Activated CD4-positive, alpha-beta T cell treated with anti-CD3 and anti-CD28 coated beads, Interleukin-2, amount 10 ng/mL, durations not matched to agents 24 days and 14 days (primary cell): ENCODE results near the gene TES. TPM values are rescaled to one million over a fixed set of nuclear protein-coding genes. Genes with fewer than 3 reads are reported as not detected.
"Not testable (repeated sequence)": the region's sequence is repeated elsewhere in the genome, so short reads cannot be mapped to it uniquely, and the experiment has no call there.

Source experiments
- DNase-seq: peaks from one replicate; pipeline ENCODE4 v3.0.0; 2022
- H3K27ac Mint-ChIP-seq: one replicate; pipeline ENCODE4 v1.8.0; 2022; ENCODE audit warnings: mild to moderate bottlenecking, mixed read lengths
- H3K27me3 Mint-ChIP-seq: one replicate; pipeline ENCODE4 v1.8.0; 2022; ENCODE audit warnings: mixed read lengths
- H3K36me3 Mint-ChIP-seq: one replicate; pipeline ENCODE4 v1.8.0; 2022; ENCODE audit warnings: low read depth, mild to moderate bottlenecking, mixed read lengths
- H3K4me1 Mint-ChIP-seq: one replicate; pipeline ENCODE4 v1.8.0; 2021; ENCODE audit warnings: mixed read lengths
- H3K4me3 Mint-ChIP-seq: one replicate; pipeline ENCODE4 v1.8.0; 2022; ENCODE audit warnings: mild to moderate bottlenecking, moderate library complexity, mixed read lengths
- H3K9me3 Mint-ChIP-seq: one replicate; pipeline ENCODE4 v1.8.0; 2021; ENCODE audit warnings: mixed read lengths
- intact Hi-C: fragments of 100-400 bp; cut with micrococcal nuclease; formaldehyde crosslinking; loops from one replicate; pipeline ENCODE4 v1.15.1; 2023
- total RNA-seq: library from RNA; stranded (reverse); gene quantifications from 2 replicates; pipeline ENCODE4 v1.2.3, GENCODE V29; 2022

TES gene
- total RNA-seq, 1 donor from 2014 or later = 41.2 TPM

DNA sequence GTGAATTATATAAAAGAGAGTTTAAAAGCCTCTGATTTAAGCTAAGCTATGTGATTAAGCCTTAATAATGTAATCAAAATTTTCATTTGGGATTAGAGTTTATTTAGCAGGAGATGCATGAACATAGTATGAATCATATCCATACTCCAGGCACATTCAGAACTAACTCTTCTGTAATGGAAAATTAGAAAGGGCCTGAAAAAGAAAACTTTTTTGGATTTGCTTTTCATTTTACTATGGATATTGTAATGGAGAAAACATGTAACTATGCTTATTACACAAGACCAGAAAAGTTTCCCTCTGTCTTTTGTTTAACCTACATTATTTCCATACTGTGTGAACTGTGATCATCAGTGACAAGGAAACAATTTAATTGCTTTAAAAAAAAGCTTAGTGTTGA lies 22.0 kb downstream of the TES start:
- no peaks in the 10 kb centered on the region for H3K9me3 Mint-ChIP-seq
- peaks cover 3% of the 10 kb centered on the region for H3K36me3 Mint-ChIP-seq
- no peak for DNase-seq
- H3K27ac Mint-ChIP-seq = peak overlapping the region; percentile 66
- intact Hi-C loops = loop anchor here (1.0 to 5.0 kb wide), 3 partner anchors 8 to 35 kb away; partner anchors contain the start of gene TES
- H3K27me3 Mint-ChIP-seq = no peaks in the 10 kb centered on the region
- peaks cover 38% of the 10 kb centered on the region for H3K4me1 Mint-ChIP-seq
- no peak overlapping the region for H3K4me3 Mint-ChIP-seq

DNA sequence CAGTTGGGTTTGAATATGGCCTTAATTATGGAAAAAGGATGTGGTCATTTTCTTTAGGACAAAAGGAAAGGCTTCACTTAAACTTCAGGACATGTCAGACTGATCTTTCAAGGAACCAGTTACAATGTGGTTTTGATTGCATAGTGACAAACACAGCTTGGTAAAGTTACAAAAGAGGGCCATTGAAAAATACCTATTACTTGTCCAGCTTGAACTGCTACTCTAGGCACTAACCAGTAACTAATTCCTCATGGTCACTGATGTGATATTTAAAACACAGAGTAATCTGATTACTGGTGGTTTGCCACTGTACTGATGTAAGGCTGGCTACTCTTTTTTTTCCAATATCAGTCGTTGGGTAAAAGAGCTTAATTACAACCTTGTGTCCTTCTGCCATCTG lies 22.6 kb downstream of the TES start:
- Mint-ChIP-seq H3K27ac (no peak overlapping the region), H3K36me3 (peaks cover 8% of the 10 kb centered on the region), H3K27me3 (no peaks in the 10 kb centered on the region), H3K9me3 (no peaks in the 10 kb centered on the region), H3K4me1 (peaks cover 43% of the 10 kb centered on the region), H3K4me3 (no peak overlapping the region)
- no peak for DNase-seq
- intact Hi-C loops = loop anchor here (1.0 to 5.0 kb wide), 3 partner anchors 9 to 36 kb away; partner anchors contain the start of gene TES

DNA sequence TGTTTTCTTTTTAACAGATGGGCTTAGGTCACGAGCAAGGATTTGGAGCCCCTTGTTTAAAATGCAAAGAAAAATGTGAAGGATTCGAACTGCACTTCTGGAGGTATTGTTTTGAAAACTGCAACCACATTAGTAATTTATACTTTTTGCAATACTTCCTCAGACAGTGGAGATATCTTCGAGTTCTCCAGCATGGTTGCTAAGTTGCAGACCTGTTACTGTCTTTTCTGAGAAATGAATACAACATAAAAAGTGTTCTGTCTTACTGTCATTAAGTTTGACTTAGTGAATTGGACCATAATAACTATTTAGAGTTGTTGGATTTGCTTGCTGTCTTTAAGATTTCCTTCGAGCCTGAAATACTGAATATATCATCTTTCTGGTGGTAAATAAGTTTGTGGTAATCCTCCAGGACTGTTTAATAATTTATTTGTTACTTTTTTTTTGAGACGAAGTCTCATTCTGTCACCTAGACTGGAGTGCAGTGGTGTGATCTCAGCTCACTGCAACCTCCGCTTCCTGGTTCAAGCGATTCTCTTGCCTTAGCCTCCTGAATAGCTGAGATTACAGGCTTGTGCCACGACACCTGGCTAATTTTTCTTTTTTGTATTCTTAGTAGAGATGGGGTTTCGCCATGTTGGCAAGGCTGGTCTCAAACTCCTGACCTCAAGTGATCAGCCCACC lies 24.3 kb downstream of the TES start:
- intact Hi-C loops = loop anchor here (5.0 kb wide), 1 partner anchor 37 kb away; no protein-coding TSS in a partner anchor
- H3K27ac Mint-ChIP-seq = peak overlapping the region; percentile 35
- no peaks in the 10 kb centered on the region for H3K27me3 Mint-ChIP-seq
- peaks cover 11% of the 10 kb centered on the region for H3K36me3 Mint-ChIP-seq
- H3K9me3 Mint-ChIP-seq = no peaks in the 10 kb centered on the region
- peaks cover 40% of the 10 kb centered on the region for H3K4me1 Mint-ChIP-seq
- DNase-seq = no peak
- H3K4me3 Mint-ChIP-seq = no peak overlapping the region

DNA sequence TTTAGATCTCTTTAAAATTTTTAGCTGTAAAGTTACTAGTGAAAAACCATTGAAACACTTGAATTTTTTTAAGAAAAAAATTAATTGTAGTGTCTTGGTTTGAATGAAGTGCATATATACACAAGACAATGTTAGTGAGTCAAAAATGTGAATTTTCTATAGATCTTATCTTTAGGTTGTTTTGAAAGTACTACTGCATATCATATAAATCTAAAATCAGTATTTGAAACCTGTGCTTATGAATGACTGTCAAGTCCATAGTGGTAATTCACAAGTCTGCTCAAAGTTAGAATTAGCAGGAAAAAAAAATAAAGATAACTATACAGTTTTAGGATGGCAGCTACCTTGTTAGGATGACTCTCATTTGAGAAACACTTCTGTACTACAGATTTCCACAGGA lies 25.0 kb downstream of the TES start:
- no peaks in the 10 kb centered on the region for H3K27me3 Mint-ChIP-seq
- no peak overlapping the region for H3K4me3 Mint-ChIP-seq
- intact Hi-C loops = no loop called here
- peaks cover 12% of the 10 kb centered on the region for H3K36me3 Mint-ChIP-seq
- no peaks in the 10 kb centered on the region for H3K9me3 Mint-ChIP-seq
- peaks cover 33% of the 10 kb centered on the region for H3K4me1 Mint-ChIP-seq
- DNase-seq = no peak
- peak overlapping the region; percentile 27 for H3K27ac Mint-ChIP-seq

DNA sequence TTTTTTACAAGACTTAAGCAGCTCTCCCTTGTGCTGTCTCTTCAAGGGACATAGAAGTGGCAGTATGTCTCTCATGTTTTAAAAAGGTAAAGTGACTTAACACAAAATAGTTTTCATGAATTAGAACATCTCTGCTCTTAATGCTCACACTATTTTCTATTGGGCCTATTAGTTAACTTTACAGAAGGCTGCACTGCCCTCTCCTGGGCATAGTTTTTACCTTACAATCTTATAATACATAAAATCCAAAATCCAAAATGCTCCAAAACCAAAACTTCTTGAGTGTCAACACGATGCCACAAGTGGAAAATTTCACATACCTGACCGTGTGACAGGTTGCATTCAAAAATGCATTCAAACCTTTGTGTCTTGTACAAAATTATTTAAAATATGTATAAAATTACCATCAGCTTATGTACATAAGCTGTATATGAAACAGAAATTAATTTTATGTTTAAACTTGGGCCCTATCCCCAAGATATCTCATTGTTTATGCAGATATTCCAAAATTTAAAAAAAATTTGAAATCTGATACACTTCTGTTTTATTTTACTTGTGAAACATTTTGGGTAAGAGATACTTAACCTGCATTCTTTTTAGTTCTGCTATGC lies 25.8 kb downstream of the TES start:
- no peak overlapping the region for H3K4me3 Mint-ChIP-seq
- intact Hi-C loops = loop anchor here (1.0 kb wide), 2 partner anchors 56 to 98 kb away; no protein-coding TSS in a partner anchor
- peak; percentile 84 for DNase-seq
- H3K4me1 Mint-ChIP-seq = peaks cover 26% of the 10 kb centered on the region
- no peak overlapping the region for H3K27ac Mint-ChIP-seq
- peaks cover 14% of the 10 kb centered on the region for H3K36me3 Mint-ChIP-seq
- H3K27me3 Mint-ChIP-seq = no peaks in the 10 kb centered on the region
- no peaks in the 10 kb centered on the region for H3K9me3 Mint-ChIP-seq

DNA sequence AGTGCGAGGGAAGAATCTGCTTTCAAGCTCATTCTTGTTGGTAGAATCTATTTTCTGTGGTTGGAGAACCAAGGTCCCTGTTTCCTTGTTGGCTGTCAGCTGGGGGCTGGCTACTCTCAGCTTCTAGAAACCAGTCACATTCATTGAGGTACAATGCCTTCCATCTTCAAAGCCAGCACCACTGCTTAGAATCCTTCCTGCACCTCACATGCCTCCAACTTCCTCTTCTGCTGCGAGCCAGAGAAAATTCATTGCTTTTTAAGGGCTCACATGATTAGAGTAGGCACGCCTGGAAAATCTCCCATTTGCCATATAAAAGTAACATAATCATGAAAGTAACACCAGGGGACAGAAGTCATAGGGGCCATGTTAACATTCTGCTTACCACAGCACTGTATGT lies 28.7 kb downstream of the TES start:
- H3K27ac Mint-ChIP-seq = no peak overlapping the region
- H3K4me3 Mint-ChIP-seq = no peak overlapping the region
- intact Hi-C loops = no loop called here

DNA sequence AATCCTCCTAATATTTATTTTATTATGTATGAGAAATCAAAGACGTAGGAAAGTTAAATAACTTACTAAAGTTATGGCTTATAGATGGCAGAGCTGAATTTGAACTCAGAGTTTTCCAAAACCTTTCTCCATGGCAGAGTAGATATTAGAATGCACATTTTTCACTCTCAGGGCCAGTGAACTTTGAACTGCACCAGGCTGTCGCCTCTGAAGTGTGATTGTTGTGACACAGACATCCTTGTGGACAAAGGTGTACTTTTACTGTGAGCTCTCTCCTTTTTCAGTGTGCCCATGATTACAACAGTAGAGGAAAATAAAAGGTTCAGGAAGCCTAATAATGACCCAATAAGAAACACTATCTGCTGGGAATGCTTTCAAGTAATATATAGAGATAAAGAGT lies 29.1 kb downstream of the TES start:
- no peak for DNase-seq
- peaks cover 16% of the 10 kb centered on the region for H3K4me1 Mint-ChIP-seq
- no peak overlapping the region for H3K27ac Mint-ChIP-seq
- no peak overlapping the region for H3K4me3 Mint-ChIP-seq
- peaks cover 32% of the 10 kb centered on the region for H3K36me3 Mint-ChIP-seq
- H3K27me3 Mint-ChIP-seq = no peaks in the 10 kb centered on the region
- intact Hi-C loops = no loop called here
- peaks cover 4% of the 10 kb centered on the region for H3K9me3 Mint-ChIP-seq

More for the DNA sequence above, 28.7 kb downstream of the TES start:
- DNase-seq = no peak
- H3K27me3 Mint-ChIP-seq = no peaks in the 10 kb centered on the region
- peaks cover 29% of the 10 kb centered on the region for H3K36me3 Mint-ChIP-seq
- peaks cover 4% of the 10 kb centered on the region for H3K9me3 Mint-ChIP-seq
- H3K4me1 Mint-ChIP-seq = peaks cover 16% of the 10 kb centered on the region

DNA sequence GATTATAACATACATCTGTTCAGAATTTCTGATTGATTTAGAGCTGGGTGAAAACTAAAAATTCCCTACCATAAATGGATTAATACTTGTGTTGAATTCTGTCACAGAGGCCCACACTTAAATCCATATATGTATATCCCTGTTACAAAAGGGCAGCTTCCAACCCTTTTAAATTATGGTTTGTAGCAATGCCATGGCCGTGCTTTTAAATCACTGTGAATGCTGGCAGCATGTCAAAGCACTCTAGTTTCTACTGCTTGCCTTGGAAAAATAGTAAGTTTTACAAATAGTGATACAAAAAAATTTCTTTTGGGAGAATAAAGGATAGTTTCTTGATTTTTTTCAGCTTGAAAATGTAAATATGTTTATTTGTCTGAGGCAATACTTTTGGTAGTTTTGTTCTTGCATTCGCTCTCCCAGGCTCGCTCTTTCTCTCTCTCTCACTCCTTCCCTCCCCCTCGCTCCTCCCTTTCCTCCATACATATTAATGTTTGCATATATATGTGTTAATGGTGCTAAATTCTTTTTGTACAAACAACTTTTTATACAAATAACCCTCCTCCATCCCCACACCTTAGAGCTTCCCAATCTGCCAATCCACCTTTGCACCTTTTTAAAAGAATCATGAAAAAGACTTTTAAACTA lies 29.8 kb downstream of the TES start:
- H3K4me3 Mint-ChIP-seq = no peak overlapping the region
- no peak overlapping the region for H3K27ac Mint-ChIP-seq
- peaks cover 39% of the 10 kb centered on the region for H3K36me3 Mint-ChIP-seq
- no peaks in the 10 kb centered on the region for H3K27me3 Mint-ChIP-seq
- H3K4me1 Mint-ChIP-seq = peaks cover 15% of the 10 kb centered on the region
- intact Hi-C loops = no loop called here
- DNase-seq = no peak
- peaks cover 6% of the 10 kb centered on the region for H3K9me3 Mint-ChIP-seq

DNA sequence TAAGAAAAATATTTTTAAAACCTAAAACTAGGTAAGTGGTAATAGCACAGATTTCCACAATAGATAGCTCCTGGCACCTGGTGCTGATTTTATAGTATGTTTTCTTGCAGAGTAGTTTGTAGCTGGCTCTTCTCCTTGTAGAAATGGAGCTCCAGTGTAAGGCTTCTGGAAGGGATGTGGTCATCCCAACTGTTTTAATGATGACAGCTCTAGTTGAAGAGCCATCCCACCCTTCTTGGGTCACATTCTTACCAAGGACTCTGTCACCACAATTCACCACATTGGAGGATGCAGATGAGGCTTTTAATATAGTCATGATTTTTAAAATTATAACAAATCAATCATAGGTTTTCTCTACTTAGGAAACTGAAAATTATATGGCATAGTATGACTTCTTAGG lies 31.0 kb downstream of the TES start:
- intact Hi-C loops = no loop called here
- no peak overlapping the region for H3K4me3 Mint-ChIP-seq
- no peak overlapping the region for H3K27ac Mint-ChIP-seq
- H3K9me3 Mint-ChIP-seq = peaks cover 11% of the 10 kb centered on the region
- no peaks in the 10 kb centered on the region for H3K27me3 Mint-ChIP-seq
- peaks cover 47% of the 10 kb centered on the region for H3K36me3 Mint-ChIP-seq
- DNase-seq = no peak
- H3K4me1 Mint-ChIP-seq = peaks cover 16% of the 10 kb centered on the region

DNA sequence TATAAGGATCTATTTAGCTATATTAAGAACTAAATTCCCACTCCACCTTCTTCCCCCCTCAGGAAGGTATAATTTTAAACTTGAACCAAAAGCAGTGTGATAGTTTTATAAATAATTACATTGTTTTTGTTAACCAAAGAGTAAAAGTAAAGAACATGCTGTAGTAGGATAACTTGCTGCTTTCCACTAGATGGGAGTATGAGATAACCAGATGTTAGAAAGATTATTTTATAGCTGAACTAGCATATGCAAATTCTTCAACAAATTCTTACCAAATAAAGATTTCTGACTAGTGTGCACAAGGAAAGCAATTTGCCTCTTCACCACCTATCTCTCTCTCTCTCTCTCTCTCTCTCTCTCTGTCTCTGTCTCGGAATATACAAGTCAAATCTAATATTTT lies 31.8 kb downstream of the TES start:
- H3K4me1 Mint-ChIP-seq = peaks cover 19% of the 10 kb centered on the region
- H3K36me3 Mint-ChIP-seq = peaks cover 54% of the 10 kb centered on the region
- peaks cover 11% of the 10 kb centered on the region for H3K9me3 Mint-ChIP-seq
- DNase-seq = no peak
- H3K27me3 Mint-ChIP-seq = no peaks in the 10 kb centered on the region
- no peak overlapping the region for H3K4me3 Mint-ChIP-seq
- intact Hi-C loops = no loop called here
- no peak overlapping the region for H3K27ac Mint-ChIP-seq

DNA sequence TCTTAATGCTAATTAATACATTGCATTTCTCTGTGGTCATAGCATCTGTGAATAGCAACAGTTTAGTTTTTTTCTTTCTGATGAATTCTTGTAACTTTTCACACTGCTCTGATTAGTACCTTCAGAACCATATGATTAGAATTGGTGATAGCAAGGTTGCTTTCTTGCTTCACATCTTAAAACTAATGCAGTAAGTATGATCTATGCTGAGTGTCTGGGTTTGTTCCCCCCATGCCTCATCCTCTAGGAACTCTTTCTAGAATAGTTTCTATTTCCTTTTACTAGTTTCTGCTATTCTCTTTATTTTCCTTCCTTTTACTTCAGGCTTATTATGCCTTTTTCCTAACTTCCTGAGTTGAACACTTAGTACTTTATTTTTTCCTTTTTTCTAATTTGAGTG lies 32.4 kb downstream of the TES start:
- no peak overlapping the region for H3K4me3 Mint-ChIP-seq
- H3K36me3 Mint-ChIP-seq = peaks cover 51% of the 10 kb centered on the region
- H3K9me3 Mint-ChIP-seq = peaks cover 11% of the 10 kb centered on the region
- no peak overlapping the region for H3K27ac Mint-ChIP-seq
- no peaks in the 10 kb centered on the region for H3K27me3 Mint-ChIP-seq
- DNase-seq = no peak
- H3K4me1 Mint-ChIP-seq = peaks cover 13% of the 10 kb centered on the region
- intact Hi-C loops = no loop called here

DNA sequence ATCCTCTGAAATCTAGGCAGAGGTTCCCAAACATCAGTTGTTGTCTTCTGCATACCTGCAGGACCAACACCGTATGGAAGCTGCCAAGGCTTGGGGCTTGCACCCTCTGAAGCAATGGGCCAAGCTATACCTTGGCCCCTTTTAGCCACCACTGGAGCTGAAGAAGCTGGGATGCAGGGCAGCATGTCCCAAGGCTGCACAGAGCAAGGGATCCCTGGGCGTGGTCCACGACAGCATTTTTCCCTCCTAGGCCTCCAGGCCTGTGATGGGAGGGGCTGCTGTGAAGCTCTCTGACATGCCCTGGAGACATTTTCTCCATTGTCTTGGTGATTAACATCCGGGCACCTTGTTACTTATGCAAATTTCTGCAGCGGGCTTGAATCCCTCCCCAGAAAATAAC lies 34.5 kb downstream of the TES start:
- H3K27ac Mint-ChIP-seq, intact Hi-C loops, DNase-seq, H3K27me3 Mint-ChIP-seq, H3K4me1 Mint-ChIP-seq, H3K4me3 Mint-ChIP-seq: not testable (repeated sequence)
- H3K36me3 Mint-ChIP-seq = peaks cover 54% of the 10 kb centered on the region
- H3K9me3 Mint-ChIP-seq = peaks cover 11% of the 10 kb centered on the region

DNA sequence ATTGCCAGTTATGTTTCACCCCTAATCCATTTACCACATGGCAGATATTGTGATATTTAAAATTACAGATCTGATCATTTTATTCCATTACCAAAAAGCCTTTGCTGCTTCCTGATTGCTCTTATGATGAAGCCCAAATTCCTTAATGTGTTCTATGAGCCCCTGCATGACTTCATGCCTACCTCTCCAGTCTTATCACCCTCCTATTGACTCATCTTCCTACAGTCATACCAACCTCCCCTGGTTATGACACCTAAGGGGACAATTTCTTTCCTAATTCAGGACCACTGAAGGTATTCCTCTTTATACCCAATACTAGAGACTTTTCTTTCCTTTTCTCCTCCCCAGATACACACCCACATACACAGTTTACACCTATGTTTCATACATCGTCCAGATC lies 36.0 kb downstream of the TES start:
- Mint-ChIP-seq H3K4me3 (no peak overlapping the region), H3K27me3 (no peaks in the 10 kb centered on the region), H3K4me1 (peaks cover 11% of the 10 kb centered on the region), H3K9me3 (peaks cover 11% of the 10 kb centered on the region), H3K27ac (no peak overlapping the region), H3K36me3 (peaks cover 55% of the 10 kb centered on the region)
- intact Hi-C loops = no loop called here
- DNase-seq = no peak

DNA sequence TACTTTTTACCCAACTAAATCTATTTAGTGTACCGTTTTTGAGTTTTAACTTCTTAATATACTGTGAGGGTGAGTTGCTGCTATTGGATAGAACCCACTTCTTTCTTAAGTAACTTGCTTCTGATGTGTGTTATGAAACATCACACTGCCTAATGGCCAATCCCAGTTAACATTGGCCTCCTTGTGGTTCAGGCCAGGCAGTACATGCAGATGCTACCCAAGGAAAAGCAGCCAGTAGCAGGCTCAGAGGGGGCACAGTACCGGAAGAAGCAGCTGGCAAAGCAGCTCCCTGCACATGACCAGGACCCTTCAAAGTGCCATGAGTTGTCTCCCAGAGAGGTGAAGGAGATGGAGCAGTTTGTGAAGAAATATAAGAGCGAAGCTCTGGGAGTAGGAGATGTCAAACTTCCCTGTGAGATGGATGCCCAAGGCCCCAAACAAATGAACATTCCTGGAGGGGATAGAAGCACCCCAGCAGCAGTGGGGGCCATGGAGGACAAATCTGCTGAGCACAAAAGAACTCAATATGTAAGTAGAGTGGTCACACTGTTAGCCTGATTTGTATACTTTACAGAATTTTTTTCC lies 39.7 kb downstream of the TES start:
- peaks cover 54% of the 10 kb centered on the region for H3K36me3 Mint-ChIP-seq
- peaks cover 14% of the 10 kb centered on the region for H3K4me1 Mint-ChIP-seq
- H3K27ac Mint-ChIP-seq = no peak overlapping the region
- H3K9me3 Mint-ChIP-seq = peaks cover 6% of the 10 kb centered on the region
- intact Hi-C loops = loop anchor here (10.0 kb wide), 1 partner anchor 425 kb away; the partner anchor contains the start of gene MET
- no peak overlapping the region for H3K4me3 Mint-ChIP-seq
- H3K27me3 Mint-ChIP-seq = no peaks in the 10 kb centered on the region
- no peak for DNase-seq
